Activated T-helper 9 cell treated with anti-CD3 and anti-CD28 coated beads, Interleukin-2, amount 50 U/mL, for 16 hours (primary cell): ENCODE measurements around the gene TTLL9.
"Not testable (repeated sequence)": the region's sequence is repeated elsewhere in the genome, so short reads cannot be mapped to it uniquely, and the experiment has no call there.

Experiments used
- DNase-seq: peaks from one replicate; pipeline ENCODE4 v3.0.0-alpha.2; 2020; ENCODE audit warnings: low read depth

The TTLL9 gene

GRCh38 chr20:31883829-31884228 is 13.4 kb downstream of the TTLL9 start:
- no peak for DNase-seq

- DNase-seq, result no peak
Measured at GRCh38 chr20:31890646-31891045, 20.2 kb downstream of the TTLL9 start.

GRCh38 chr20:31894980-31895675 is 24.7 kb downstream of the TTLL9 start:
- DNase-seq, result no peak

GRCh38 chr20:31896049-31896448 is 25.6 kb downstream of the TTLL9 start:
- DNase-seq, result no peak

GRCh38 chr20:31897541-31897940 is 27.1 kb downstream of the TTLL9 start:
- DNase-seq, result no peak

- DNase-seq, result no peak
Measured at GRCh38 chr20:31901615-31902014, 31.2 kb downstream of the TTLL9 start.

- no peak for DNase-seq
Measured at GRCh38 chr20:31903627-31904386, 33.4 kb downstream of the TTLL9 start.

- DNase-seq, result no peak
Measured at GRCh38 chr20:31906001-31906400, 35.6 kb downstream of the TTLL9 start.

- DNase-seq, result no peak
Measured at GRCh38 chr20:31907046-31907445, 36.6 kb downstream of the TTLL9 start.

GRCh38 chr20:31908016-31908415 is 37.6 kb downstream of the TTLL9 start:
- DNase-seq, result no peak

- DNase-seq, result no peak
Measured at GRCh38 chr20:31908424-31908823, 38.0 kb downstream of the TTLL9 start.

GRCh38 chr20:31909253-31910070 is 39.0 kb downstream of the TTLL9 start:
- DNase-seq, result no peak

- no peak for DNase-seq
Measured at GRCh38 chr20:31910071-31910803, 39.8 kb downstream of the TTLL9 start.

- no peak for DNase-seq
Measured at GRCh38 chr20:31913431-31914157, 43.2 kb downstream of the TTLL9 start.

GRCh38 chr20:31914170-31914569 is 43.7 kb downstream of the TTLL9 start:
- no peak for DNase-seq

- no peak for DNase-seq
Measured at GRCh38 chr20:31915491-31916280, 45.3 kb downstream of the TTLL9 start.

- no peak for DNase-seq
Measured at GRCh38 chr20:31916708-31917107, 46.3 kb downstream of the TTLL9 start.

- not testable (repeated sequence) for DNase-seq
Measured at GRCh38 chr20:31917962-31918412, 47.6 kb downstream of the TTLL9 start.

- no peak for DNase-seq
Measured at GRCh38 chr20:31918466-31919105, 48.2 kb downstream of the TTLL9 start.
